GM12874 (cell line): ENCODE results near the gene NAA25.

ENCODE experiments used
- TF ChIP-seq, protein P1 (sequence below): IDR thresholded peaks from 2 replicates; pipeline ENCODE4 v1.5.1; 2011; ENCODE audit warnings: low read depth, mild to moderate bottlenecking, control low read depth, low read length, moderate library complexity; ENCODE audit not compliant: insufficient read depth

Gene NAA25

DNA sequence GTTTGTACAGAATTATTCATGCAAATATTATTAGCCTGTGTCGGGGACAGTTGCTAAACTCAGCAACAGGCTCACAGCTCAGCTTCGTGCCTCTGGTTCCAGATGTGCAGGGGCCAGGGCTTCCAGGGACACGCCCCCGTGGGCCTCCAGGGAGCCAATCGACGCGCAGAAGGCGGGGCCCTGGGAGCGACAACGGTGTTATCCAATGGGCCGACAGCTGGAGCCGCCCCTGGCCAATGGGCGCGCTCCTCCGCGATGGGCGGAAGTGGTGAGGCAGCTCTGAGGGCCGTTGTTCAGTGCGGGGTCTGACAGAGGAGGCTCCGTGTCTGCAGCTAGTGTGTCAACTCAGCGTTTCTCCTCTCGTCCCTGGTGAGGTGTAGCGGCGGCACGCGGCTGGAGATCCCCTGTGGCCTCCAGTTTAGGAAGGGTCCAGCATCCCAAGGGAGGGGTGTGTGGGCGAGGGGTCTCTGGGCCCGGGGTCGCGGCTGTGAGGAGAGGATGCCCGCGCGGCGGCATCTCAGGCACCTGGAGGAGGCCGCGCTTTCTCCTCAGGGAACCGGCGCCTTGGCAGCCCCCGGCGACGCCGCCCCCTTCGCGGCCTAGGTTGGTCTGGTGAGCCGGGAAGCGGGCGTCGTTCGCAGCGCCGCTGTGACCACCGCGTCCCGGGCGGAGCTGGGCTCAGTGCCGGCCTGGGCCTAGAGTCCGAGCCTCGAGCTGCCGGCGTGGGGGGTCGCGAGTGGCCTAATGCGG lies 16.8 kb upstream of the NAA25 start, which contains the start of gene TRAFD1:
Gene TRAFD1, plus strand, starts transcription at position 311 of the 750 bp plus-strand sequence. CDS start 4,963 bp downstream, outside the sequence.
- TF ChIP-seq, protein P1, sequence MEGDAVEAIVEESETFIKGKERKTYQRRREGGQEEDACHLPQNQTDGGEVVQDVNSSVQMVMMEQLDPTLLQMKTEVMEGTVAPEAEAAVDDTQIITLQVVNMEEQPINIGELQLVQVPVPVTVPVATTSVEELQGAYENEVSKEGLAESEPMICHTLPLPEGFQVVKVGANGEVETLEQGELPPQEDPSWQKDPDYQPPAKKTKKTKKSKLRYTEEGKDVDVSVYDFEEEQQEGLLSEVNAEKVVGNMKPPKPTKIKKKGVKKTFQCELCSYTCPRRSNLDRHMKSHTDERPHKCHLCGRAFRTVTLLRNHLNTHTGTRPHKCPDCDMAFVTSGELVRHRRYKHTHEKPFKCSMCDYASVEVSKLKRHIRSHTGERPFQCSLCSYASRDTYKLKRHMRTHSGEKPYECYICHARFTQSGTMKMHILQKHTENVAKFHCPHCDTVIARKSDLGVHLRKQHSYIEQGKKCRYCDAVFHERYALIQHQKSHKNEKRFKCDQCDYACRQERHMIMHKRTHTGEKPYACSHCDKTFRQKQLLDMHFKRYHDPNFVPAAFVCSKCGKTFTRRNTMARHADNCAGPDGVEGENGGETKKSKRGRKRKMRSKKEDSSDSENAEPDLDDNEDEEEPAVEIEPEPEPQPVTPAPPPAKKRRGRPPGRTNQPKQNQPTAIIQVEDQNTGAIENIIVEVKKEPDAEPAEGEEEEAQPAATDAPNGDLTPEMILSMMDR, result no peak

DNA sequence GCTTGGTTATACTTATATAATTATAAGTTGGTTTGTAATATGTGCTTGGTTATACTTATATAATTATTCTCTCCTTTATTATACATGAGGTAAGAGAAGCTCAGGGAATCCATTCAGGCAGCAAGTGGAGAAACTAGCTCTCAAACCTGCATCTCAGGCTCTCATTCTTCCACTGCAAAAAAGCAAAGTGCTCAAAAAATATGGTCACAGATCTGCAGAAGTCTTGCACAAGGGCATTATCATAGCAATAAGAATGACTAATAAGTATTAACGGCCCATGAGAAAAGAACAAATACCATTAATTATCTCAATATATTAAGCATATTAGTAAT lies 16.3 kb upstream of the NAA25 start:
- TF ChIP-seq, protein P1, result no peak

DNA sequence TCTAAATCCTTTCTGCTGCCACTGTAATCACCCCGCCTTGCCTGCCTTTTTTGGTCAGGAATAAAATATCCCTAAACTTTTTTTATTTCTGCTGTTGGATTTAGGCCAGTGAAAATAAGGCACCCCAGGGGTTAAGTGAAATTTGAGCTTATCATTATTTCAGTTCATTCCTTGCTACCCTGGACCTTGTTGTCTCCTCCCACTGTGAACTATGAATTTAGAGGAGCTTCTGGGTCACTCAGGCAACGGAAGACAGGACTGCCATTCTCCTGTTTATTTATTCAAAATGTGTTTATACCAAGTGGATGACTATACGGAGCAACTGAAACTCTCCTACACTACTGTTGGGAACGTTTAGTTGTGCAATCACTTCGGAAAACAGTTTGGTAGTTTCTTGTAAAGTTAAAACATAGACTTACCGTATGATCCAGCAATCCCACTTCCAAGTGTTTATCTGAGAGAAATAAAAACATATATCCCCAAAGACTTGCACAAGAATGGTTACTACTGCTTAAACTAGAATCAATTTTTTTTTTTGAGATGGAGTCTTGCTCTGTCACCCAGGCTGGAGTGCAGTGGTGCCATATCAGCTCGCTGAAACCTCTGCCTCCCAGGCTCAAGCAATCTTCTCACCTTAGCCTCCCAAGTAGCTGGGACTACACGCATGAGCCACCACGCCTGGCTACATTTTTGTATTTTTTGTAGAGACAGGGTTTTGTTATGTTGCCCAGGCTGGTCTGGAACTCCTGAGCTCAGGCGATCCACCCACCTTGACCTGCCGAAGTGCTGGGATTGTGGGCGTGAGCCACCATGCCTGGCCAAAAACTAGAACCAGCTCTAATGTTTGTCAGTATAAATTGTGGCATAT lies 14.5 kb upstream of the NAA25 start:
- TF ChIP-seq, protein P1, result no peak

DNA sequence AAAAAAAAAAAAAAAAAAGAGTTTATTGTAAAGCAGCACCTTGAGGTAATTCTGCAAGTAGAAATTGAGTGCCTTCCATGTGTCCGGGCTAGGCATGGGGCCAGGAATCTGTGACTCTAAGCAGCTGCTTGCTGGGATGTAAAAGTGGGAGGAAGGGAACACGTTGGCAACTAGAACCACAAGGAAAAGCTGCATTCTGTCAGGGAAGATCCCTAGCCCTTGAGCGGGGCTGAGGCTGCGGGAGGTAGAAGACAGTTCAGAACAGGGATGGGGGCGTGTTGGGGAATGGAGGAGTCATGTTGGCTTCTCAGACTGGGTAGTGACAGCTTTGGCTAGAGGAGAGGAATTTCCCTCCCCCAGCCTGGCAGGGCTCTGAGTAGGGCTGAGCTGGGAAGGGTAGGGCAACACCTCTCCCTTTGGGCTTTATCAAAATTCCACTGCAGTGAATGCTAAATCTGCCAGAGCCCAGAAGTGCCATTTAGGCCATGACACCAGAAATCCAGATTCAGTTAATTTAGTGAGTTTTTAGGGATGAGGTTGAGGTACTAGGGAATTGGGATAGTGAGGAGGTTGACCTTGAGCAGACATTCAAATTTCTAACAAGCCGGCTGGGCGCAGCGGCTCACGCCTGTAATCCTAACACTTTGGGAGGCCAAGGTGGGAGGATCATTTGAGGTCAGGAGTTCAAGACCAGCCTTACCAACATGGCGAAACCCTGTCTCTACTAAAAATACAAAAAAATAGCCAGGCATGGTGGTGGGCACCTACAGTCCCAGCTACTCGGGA lies 13.4 kb upstream of the NAA25 start:
- TF ChIP-seq, protein P1, result no peak

DNA sequence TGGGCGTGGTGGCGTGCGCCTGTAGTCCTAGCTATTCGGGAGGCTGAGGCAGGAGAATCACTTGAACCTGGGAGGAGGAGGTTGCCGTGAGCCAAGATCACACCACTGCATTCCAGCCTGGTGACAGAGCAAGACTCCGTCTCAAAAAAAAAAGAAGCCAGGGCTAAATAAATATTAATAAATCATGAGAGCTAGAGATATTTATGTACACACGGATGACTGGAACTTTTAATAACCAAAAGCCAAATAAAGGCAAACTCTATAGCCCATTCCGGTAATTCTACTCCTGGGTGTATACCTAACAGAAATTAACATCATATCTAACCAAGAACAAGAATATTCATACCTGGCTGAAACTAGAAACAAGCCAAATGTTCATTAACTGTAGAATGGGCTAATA lies 9.1 kb upstream of the NAA25 start:
- TF ChIP-seq, protein P1, result no peak

DNA sequence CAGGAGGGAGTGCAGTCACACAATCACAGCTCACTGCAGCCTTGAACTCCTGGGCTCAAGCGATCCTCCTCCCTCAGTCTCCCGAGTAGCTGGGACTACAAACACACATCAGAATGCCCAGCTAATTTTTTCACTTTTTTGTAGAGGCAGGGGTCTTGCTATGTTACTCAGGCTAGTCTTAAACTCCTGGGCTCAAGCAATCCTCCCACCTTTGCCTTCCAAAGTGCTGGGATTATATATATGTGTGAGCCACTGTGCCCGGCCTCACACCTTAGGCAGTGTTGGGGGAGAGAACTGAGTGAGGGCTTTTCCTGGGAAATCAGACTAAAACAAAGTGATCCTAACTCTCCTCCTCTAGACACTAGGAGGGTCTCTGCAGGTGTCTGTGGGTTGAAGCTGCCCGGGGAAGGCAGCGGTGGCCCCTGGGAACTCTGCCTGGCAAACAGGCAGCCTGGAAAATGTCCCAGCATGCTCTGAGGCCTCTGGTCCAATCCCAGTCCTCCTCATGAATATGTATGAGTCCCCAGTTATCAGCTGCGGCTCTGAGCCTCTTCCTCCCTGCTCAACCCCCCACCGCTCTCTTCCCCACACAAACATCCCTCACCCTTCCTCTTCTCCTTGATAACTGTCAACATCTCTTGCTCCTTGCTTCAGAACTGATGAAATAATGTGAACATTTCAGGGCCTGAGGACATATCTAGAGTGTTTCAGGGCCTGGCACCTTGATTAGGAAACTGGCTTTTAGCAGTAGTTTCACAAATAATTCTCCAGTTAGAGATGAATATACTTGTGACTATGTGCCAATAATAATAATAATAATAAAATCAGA lies 7.9 kb upstream of the NAA25 start:
- TF ChIP-seq, protein P1, result no peak
